ENCODE measurements around the gene MGMT. TPM values are rescaled to one million over a fixed set of nuclear protein-coding genes. Genes with fewer than 3 reads are reported as not detected.

MGMT gene
- polyA plus RNA-seq, 1 donor: 18.0 TPM

- Histone ChIP-seq H3K27me3 (ENCODE audit: control insufficient read depth, insufficient read depth, low read length) (no peaks in the 10 kb centered on the region), H3K9me3 (ENCODE audit: control insufficient read depth, low read depth, low read length) (peaks cover 11% of the 10 kb centered on the region), H3K4me1 (ENCODE audit: control insufficient read depth, insufficient read depth, low read length) (no peaks in the 10 kb centered on the region), H3K36me3 (ENCODE audit: control insufficient read depth, insufficient read depth, low read length) (no peaks in the 10 kb centered on the region), H3K4me3 (ENCODE audit: low read length) (no peak overlapping the region), H3K27ac (ENCODE audit: low read length) (no peak overlapping the region)
- no peak for DNase-seq
- 89% methylated on average over 5 of the region's 10 CpGs for WGBS (ENCODE audit: insufficient coverage, low lambda C conversion rate)
These were observed 325.8 kb downstream of the MGMT start for GRCh38 chr10:129792864-129793263.

GRCh38 chr10:129793479-129793878 lies 326.4 kb downstream of the MGMT start:
- H3K9me3 ChIP-seq (ENCODE audit: control insufficient read depth, low read depth, low read length): peaks cover 11% of the 10 kb centered on the region
- H3K27ac ChIP-seq (ENCODE audit: low read length): no peak overlapping the region
- no peak overlapping the region for H3K4me3 ChIP-seq (ENCODE audit: low read length)
- H3K4me1 ChIP-seq (ENCODE audit: control insufficient read depth, insufficient read depth, low read length): no peaks in the 10 kb centered on the region
- H3K27me3 ChIP-seq (ENCODE audit: control insufficient read depth, insufficient read depth, low read length): no peaks in the 10 kb centered on the region
- no peaks in the 10 kb centered on the region for H3K36me3 ChIP-seq (ENCODE audit: control insufficient read depth, insufficient read depth, low read length)
- DNase-seq: no peak
- WGBS (ENCODE audit: insufficient coverage, low lambda C conversion rate): 59% methylated on average over 2 of the region's 6 CpGs

- no peak overlapping the region for H3K27ac ChIP-seq (ENCODE audit: low read length)
- no peaks in the 10 kb centered on the region for H3K4me1 ChIP-seq (ENCODE audit: control insufficient read depth, insufficient read depth, low read length)
- H3K36me3 ChIP-seq (ENCODE audit: control insufficient read depth, insufficient read depth, low read length): no peaks in the 10 kb centered on the region
- no peak for DNase-seq
- H3K27me3 ChIP-seq (ENCODE audit: control insufficient read depth, insufficient read depth, low read length): no peaks in the 10 kb centered on the region
- no peak overlapping the region for H3K4me3 ChIP-seq (ENCODE audit: low read length)
- WGBS (ENCODE audit: insufficient coverage, low lambda C conversion rate): 88% methylated on average over 3 of the region's 22 CpGs
- peaks cover 11% of the 10 kb centered on the region for H3K9me3 ChIP-seq (ENCODE audit: control insufficient read depth, low read depth, low read length)
These were observed 327.0 kb downstream of the MGMT start for GRCh38 chr10:129793996-129794395.

GRCh38 chr10:129796710-129797420 lies 329.8 kb downstream of the MGMT start:
- no peaks in the 10 kb centered on the region for H3K4me1 ChIP-seq (ENCODE audit: control insufficient read depth, insufficient read depth, low read length)
- no peak for DNase-seq
- H3K9me3 ChIP-seq (ENCODE audit: control insufficient read depth, low read depth, low read length): peaks cover 11% of the 10 kb centered on the region
- WGBS (ENCODE audit: insufficient coverage, low lambda C conversion rate): no CpG with 5 or more reads among the region's 14 CpGs
- no peak overlapping the region for H3K27ac ChIP-seq (ENCODE audit: low read length)
- no peak overlapping the region for H3K4me3 ChIP-seq (ENCODE audit: low read length)
- H3K36me3 ChIP-seq (ENCODE audit: control insufficient read depth, insufficient read depth, low read length): no peaks in the 10 kb centered on the region
- no peaks in the 10 kb centered on the region for H3K27me3 ChIP-seq (ENCODE audit: control insufficient read depth, insufficient read depth, low read length)

- H3K4me1 ChIP-seq (ENCODE audit: control insufficient read depth, insufficient read depth, low read length): no peaks in the 10 kb centered on the region
- H3K9me3 ChIP-seq (ENCODE audit: control insufficient read depth, low read depth, low read length): no peaks in the 10 kb centered on the region
- no peaks in the 10 kb centered on the region for H3K27me3 ChIP-seq (ENCODE audit: control insufficient read depth, insufficient read depth, low read length)
- no peak overlapping the region for H3K4me3 ChIP-seq (ENCODE audit: low read length)
- no CpG with 5 or more reads among the region's 3 CpGs for WGBS (ENCODE audit: insufficient coverage, low lambda C conversion rate)
- H3K36me3 ChIP-seq (ENCODE audit: control insufficient read depth, insufficient read depth, low read length): no peaks in the 10 kb centered on the region
- H3K27ac ChIP-seq (ENCODE audit: low read length): no peak overlapping the region
- DNase-seq: no peak
These were observed 332.9 kb downstream of the MGMT start for GRCh38 chr10:129799942-129800341.

- no peak for DNase-seq
- no peak overlapping the region for H3K4me3 ChIP-seq (ENCODE audit: low read length)
- WGBS (ENCODE audit: insufficient coverage, low lambda C conversion rate): no CpG with 5 or more reads among the region's 14 CpGs
- H3K27me3 ChIP-seq (ENCODE audit: control insufficient read depth, insufficient read depth, low read length): no peaks in the 10 kb centered on the region
- H3K9me3 ChIP-seq (ENCODE audit: control insufficient read depth, low read depth, low read length): no peaks in the 10 kb centered on the region
- H3K4me1 ChIP-seq (ENCODE audit: control insufficient read depth, insufficient read depth, low read length): no peaks in the 10 kb centered on the region
- no peaks in the 10 kb centered on the region for H3K36me3 ChIP-seq (ENCODE audit: control insufficient read depth, insufficient read depth, low read length)
- H3K27ac ChIP-seq (ENCODE audit: low read length): no peak overlapping the region
These were observed 333.8 kb downstream of the MGMT start for GRCh38 chr10:129800796-129801340.

- Histone ChIP-seq H3K27me3 (ENCODE audit: control insufficient read depth, insufficient read depth, low read length) (no peaks in the 10 kb centered on the region), H3K9me3 (ENCODE audit: control insufficient read depth, low read depth, low read length) (no peaks in the 10 kb centered on the region), H3K36me3 (ENCODE audit: control insufficient read depth, insufficient read depth, low read length) (no peaks in the 10 kb centered on the region), H3K4me3 (ENCODE audit: low read length) (no peak overlapping the region), H3K4me1 (ENCODE audit: control insufficient read depth, insufficient read depth, low read length) (no peaks in the 10 kb centered on the region), H3K27ac (ENCODE audit: low read length) (no peak overlapping the region)
- WGBS (ENCODE audit: insufficient coverage, low lambda C conversion rate): no CpG with 5 or more reads among the region's 7 CpGs
- DNase-seq: no peak
These were observed 340.2 kb downstream of the MGMT start for GRCh38 chr10:129807211-129807610.

- peaks cover 3% of the 10 kb centered on the region for H3K27me3 ChIP-seq (ENCODE audit: control insufficient read depth, insufficient read depth, low read length)
- no CpG with 5 or more reads among the region's 26 CpGs for WGBS (ENCODE audit: insufficient coverage, low lambda C conversion rate)
- no peaks in the 10 kb centered on the region for H3K9me3 ChIP-seq (ENCODE audit: control insufficient read depth, low read depth, low read length)
- no peak for DNase-seq
- no peak overlapping the region for H3K27ac ChIP-seq (ENCODE audit: low read length)
- no peak overlapping the region for H3K4me3 ChIP-seq (ENCODE audit: low read length)
- H3K4me1 ChIP-seq (ENCODE audit: control insufficient read depth, insufficient read depth, low read length): no peaks in the 10 kb centered on the region
- H3K36me3 ChIP-seq (ENCODE audit: control insufficient read depth, insufficient read depth, low read length): no peaks in the 10 kb centered on the region
These were observed 341.3 kb downstream of the MGMT start for GRCh38 chr10:129808092-129808983.

- Histone ChIP-seq H3K4me3 (ENCODE audit: low read length) (no peak overlapping the region), H3K27me3 (ENCODE audit: control insufficient read depth, insufficient read depth, low read length) (peaks cover 3% of the 10 kb centered on the region), H3K27ac (ENCODE audit: low read length) (no peak overlapping the region), H3K9me3 (ENCODE audit: control insufficient read depth, low read depth, low read length) (peaks cover 3% of the 10 kb centered on the region), H3K36me3 (ENCODE audit: control insufficient read depth, insufficient read depth, low read length) (no peaks in the 10 kb centered on the region), H3K4me1 (ENCODE audit: control insufficient read depth, insufficient read depth, low read length) (no peaks in the 10 kb centered on the region)
- DNase-seq: no peak
- no CpG with 5 or more reads among the region's 9 CpGs for WGBS (ENCODE audit: insufficient coverage, low lambda C conversion rate)
These were observed 342.4 kb downstream of the MGMT start for GRCh38 chr10:129809431-129809830.

- no peak for DNase-seq
- Histone ChIP-seq H3K9me3 (ENCODE audit: control insufficient read depth, low read depth, low read length) (peaks cover 3% of the 10 kb centered on the region), H3K4me3 (ENCODE audit: low read length) (no peak overlapping the region), H3K27ac (ENCODE audit: low read length) (no peak overlapping the region), H3K4me1 (ENCODE audit: control insufficient read depth, insufficient read depth, low read length) (no peaks in the 10 kb centered on the region), H3K27me3 (ENCODE audit: control insufficient read depth, insufficient read depth, low read length) (peaks cover 3% of the 10 kb centered on the region), H3K36me3 (ENCODE audit: control insufficient read depth, insufficient read depth, low read length) (no peaks in the 10 kb centered on the region)
- no CpG with 5 or more reads among the region's 13 CpGs for WGBS (ENCODE audit: insufficient coverage, low lambda C conversion rate)
These were observed 342.8 kb downstream of the MGMT start for GRCh38 chr10:129809841-129810240.
